ENCODE data around the gene POLD3. TPM values are rescaled to one million over a fixed set of nuclear protein-coding genes. Genes with fewer than 3 reads are reported as not detected.

The POLD3 gene
- total RNA-seq, 1 experiment from 2014 or later = 18.9 TPM

- DNase-seq (ENCODE audit: low read depth, low spot score) = no peak
- RAD21 ChIA-PET (ENCODE audit: low non-redundant PET in 1 of 2, low total read pairs in 2 of 2, uncharacterized antibody in 2 of 2, unreplicated experiment in 2 of 2) = no interaction called here
- H3K79me2 ChIP-seq (ENCODE audit: insufficient read depth, low read length) = no peaks in the 10 kb centered on the region
- H3K27ac ChIP-seq (ENCODE audit: low read depth, low read length) = no peak overlapping the region
- TF ChIP-seq ZFX (IDR thresholded peaks at IDR 0.05) (no peak), SIN3A (IDR thresholded peaks at IDR 0.05; ENCODE audit: low read depth) (no peak), MAX (IDR thresholded peaks at IDR 0.05) (no peak)
- H3K4me3 ChIP-seq (replicated peaks in 1 of 2; ENCODE audit: low read depth in 1 of 2, low read length in 2 of 2) = no peak overlapping the region
- no peaks in the 10 kb centered on the region for H3K9me3 ChIP-seq (ENCODE audit: control insufficient read depth in 1 of 2, insufficient read depth in 1 of 2, low read depth in 1 of 2, low read length in 2 of 2)
- no peaks in the 10 kb centered on the region for H3K36me3 ChIP-seq (ENCODE audit: control insufficient read depth in 1 of 2, insufficient read depth in 2 of 2, low read length in 2 of 2)
- CTCF ChIA-PET = interaction anchor here (4.1 to 4.4 kb wide), 2 partner anchors 115 to 313 kb away, joined by 27 to 120 read pairs; no protein-coding TSS in a partner anchor
- no peak overlapping the region for H2AFZ ChIP-seq (ENCODE audit: low read depth, low read length, poor library complexity, severe bottlenecking)
- H3K27me3 ChIP-seq (ENCODE audit: insufficient read depth, low read length) = no peaks in the 10 kb centered on the region
- no peaks in the 10 kb centered on the region for H3K9me2 ChIP-seq (ENCODE audit: insufficient read depth)
- POLR2A ChIA-PET = no interaction called here
- no TSS peak for BruUV-seq (replicated peaks)
- H3K9ac ChIP-seq (ENCODE audit: low read length) = no peak overlapping the region
- intact Hi-C loops (cut with micrococcal nuclease) = no loop called here
- H4K20me1 ChIP-seq (ENCODE audit: insufficient read depth) = no peaks in the 10 kb centered on the region
- ATAC-seq = no peak
- no peak overlapping the region for H3K4me2 ChIP-seq (ENCODE audit: low read length)
- no peaks in the 10 kb centered on the region for H3K4me1 ChIP-seq (ENCODE audit: control insufficient read depth in 1 of 2, insufficient read depth in 2 of 2, low read length in 2 of 2)
Observed at GRCh38 chr11:74568028-74568427, 24.4 kb upstream of the POLD3 start.

GRCh38 chr11:74570266-74571061 is 21.9 kb upstream of the POLD3 start:
- DNase-seq (ENCODE audit: low read depth, low spot score) = peak; percentile 48
- intact Hi-C loops (cut with micrococcal nuclease) = loop anchor here (1.0 kb wide), 4 partner anchors 82 to 314 kb away; no protein-coding TSS in a partner anchor
- H3K79me2 ChIP-seq (ENCODE audit: insufficient read depth, low read length) = no peaks in the 10 kb centered on the region
- H3K27ac ChIP-seq (ENCODE audit: low read depth, low read length) = no peak overlapping the region
- H3K4me2 ChIP-seq (ENCODE audit: low read length) = no peak overlapping the region
- peak overlapping the region; percentile 7 for H2AFZ ChIP-seq (ENCODE audit: low read depth, low read length, poor library complexity, severe bottlenecking)
- H3K27me3 ChIP-seq (ENCODE audit: insufficient read depth, low read length) = no peaks in the 10 kb centered on the region
- no peak overlapping the region for H3K4me3 ChIP-seq (replicated peaks in 1 of 2; ENCODE audit: low read depth in 1 of 2, low read length in 2 of 2)
- BruUV-seq (replicated peaks) = no TSS peak
- no peaks in the 10 kb centered on the region for H4K20me1 ChIP-seq (ENCODE audit: insufficient read depth)
- no peaks in the 10 kb centered on the region for H3K9me2 ChIP-seq (ENCODE audit: insufficient read depth)
- H3K9ac ChIP-seq (ENCODE audit: low read length) = no peak overlapping the region
- POLR2A ChIA-PET = interaction anchor here (0.8 to 1.3 kb wide), 3 partner anchors 77 to 118 kb away, joined by 3 to 5 read pairs (median 3); partner anchors contain the start of gene LIPT2
- H3K4me1 ChIP-seq (ENCODE audit: control insufficient read depth in 1 of 2, insufficient read depth in 2 of 2, low read length in 2 of 2) = no peaks in the 10 kb centered on the region
- no peaks in the 10 kb centered on the region for H3K9me3 ChIP-seq (ENCODE audit: control insufficient read depth in 1 of 2, insufficient read depth in 1 of 2, low read depth in 1 of 2, low read length in 2 of 2)
- no peaks in the 10 kb centered on the region for H3K36me3 ChIP-seq (ENCODE audit: control insufficient read depth in 1 of 2, insufficient read depth in 2 of 2, low read length in 2 of 2)
- ATAC-seq = peak; percentile 95
- CTCF ChIA-PET = interaction anchor here (0.5 to 4.4 kb wide), 14 partner anchors 10 to 615 kb away, joined by 3 to 120 read pairs (median 4); partner anchors contain the start of gene LIPT2
- RAD21 ChIA-PET (ENCODE audit: low non-redundant PET in 1 of 2, low total read pairs in 2 of 2, uncharacterized antibody in 2 of 2, unreplicated experiment in 2 of 2) = interaction anchor here (0.6 to 2.5 kb wide), 6 partner anchors 77 to 315 kb away, joined by 3 to 25 read pairs (median 4); no protein-coding TSS in a partner anchor
- TF ChIP-seq FOSL1 (IDR thresholded peaks at IDR 0.05; ENCODE audit: low read depth) = no peak
- TF ChIP-seq REST (IDR thresholded peaks at IDR 0.05; ENCODE audit: low read depth) = no peak
- TF ChIP-seq RAD21 (IDR thresholded peaks at IDR 0.05; ENCODE audit: low read depth) = peak; percentile 94
- no peak for TF ChIP-seq ZFX (IDR thresholded peaks at IDR 0.05)
- no peak for TF ChIP-seq CEBPB (IDR thresholded peaks at IDR 0.05; ENCODE audit: low read depth)
- TF ChIP-seq ZNF274 (IDR thresholded peaks at IDR 0.05; ENCODE audit: low read depth, low read length) = no peak
- no peak for TF ChIP-seq SP1 (IDR thresholded peaks at IDR 0.05; ENCODE audit: low read depth)
- no peak for TF ChIP-seq JUND (IDR thresholded peaks at IDR 0.05)
- no peak for TF ChIP-seq MAX (IDR thresholded peaks at IDR 0.05)
- TF ChIP-seq ELF1 (IDR thresholded peaks at IDR 0.05; ENCODE audit: borderline replicate concordance, low read depth) = no peak
- no peak for TF ChIP-seq ZBTB33 (IDR thresholded peaks at IDR 0.05; ENCODE audit: extremely low read depth, insufficient replicate concordance, low read length)
- peak; percentile 29 for TF ChIP-seq YY1 (IDR thresholded peaks at IDR 0.05; ENCODE audit: extremely low read depth, insufficient replicate concordance, low read depth, low read length)
